Measurements from ENCODE around the gene ZMIZ1.
A peak's percentile ranks its signal among the peaks of the same experiment; 100 is the strongest.

Gene ZMIZ1

DNA sequence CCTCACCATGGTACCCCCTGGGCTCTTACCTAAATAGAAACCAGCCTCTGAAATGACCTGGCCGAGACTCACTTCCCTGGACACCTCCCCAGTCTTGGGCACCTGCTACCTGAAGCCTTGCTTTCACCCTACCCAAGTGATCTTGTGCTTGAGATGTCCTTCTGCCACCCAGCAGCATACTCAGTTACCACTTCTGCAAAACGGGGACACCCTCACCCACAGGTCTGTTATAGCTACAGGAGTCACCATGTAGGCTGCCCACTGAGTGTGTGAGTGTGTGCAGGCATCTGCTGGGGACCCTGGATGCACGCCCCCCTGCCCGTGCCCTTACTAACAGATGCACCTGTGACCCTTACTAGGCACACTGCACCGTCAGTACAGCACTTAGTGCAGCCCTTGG, 183.7 kb downstream of the ZMIZ1 start:
- H3K27ac ChIP-seq: peak overlapping the region in 1 of 21 experiments; percentile 95
- H3K4me3 ChIP-seq: no peak overlapping the region

DNA sequence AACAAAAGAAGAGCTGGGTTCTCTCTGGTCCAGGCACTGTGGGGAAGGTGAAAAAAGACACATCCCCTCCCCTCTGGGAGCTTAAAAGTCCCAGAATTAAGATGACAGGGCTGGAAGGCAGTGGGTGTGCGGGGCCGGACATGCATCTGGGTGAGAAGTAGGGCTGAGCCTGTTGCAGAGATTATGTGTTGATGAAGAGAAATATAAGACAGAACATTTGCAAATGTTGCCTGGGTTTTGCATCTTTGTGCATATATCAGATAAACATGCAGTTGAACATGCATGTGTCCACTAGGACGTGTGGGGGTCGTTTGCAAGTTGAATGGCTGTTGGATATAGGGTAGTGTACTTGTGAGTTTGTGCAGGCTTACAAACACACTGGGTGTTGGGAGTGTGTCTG, 184.2 kb downstream of the ZMIZ1 start:
- Histone ChIP-seq H3K27ac (peak overlapping the region in 1 of 21 experiments; percentile 28), H3K4me3 (no peak overlapping the region)

DNA sequence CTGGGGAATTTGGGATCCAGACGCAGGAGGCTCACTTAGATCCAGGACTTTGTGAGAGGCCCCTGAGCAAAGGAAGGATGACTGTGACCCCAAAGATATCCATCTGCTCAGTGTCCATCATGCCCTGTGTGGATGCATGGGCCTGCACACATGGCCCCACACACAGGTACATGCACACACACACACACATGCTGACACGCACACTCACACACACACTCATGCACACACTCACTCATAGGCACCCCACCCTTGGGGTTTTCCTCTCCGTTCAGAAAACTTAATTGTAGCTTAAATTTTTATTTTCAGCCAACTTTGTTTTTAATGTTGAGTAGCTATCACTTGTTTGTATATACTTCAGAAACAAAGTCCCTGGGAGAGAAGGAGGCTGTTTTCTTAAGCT, 184.9 kb downstream of the ZMIZ1 start:
- peak overlapping the region in 6 of 21 experiments; percentile 9 to 57 (median 39) for H3K27ac ChIP-seq

GRCh38 chr10:79254333-79255006, 185.7 kb downstream of the ZMIZ1 start:
- Histone ChIP-seq H3K27ac (peak overlapping the region in 7 of 21 experiments; percentile 10 to 57 (median 43)), H3K4me3 (no peak overlapping the region)

More for the DNA sequence above, 184.9 kb downstream of the ZMIZ1 start:
- no peak overlapping the region for H3K4me3 ChIP-seq

- Histone ChIP-seq H3K4me3 (no peak overlapping the region), H3K27ac (peak overlapping the region in 4 of 21 experiments; percentile 1 to 48 (median 23))
These were observed 186.3 kb downstream of the ZMIZ1 start for GRCh38 chr10:79255007-79255507.

- H3K27ac ChIP-seq: no peak overlapping the region
These were observed 187.6 kb downstream of the ZMIZ1 start for GRCh38 chr10:79256264-79256806.

GRCh38 chr10:79258894-79259293, 190.1 kb downstream of the ZMIZ1 start:
- peak overlapping the region in 1 of 21 experiments; percentile 16 for H3K27ac ChIP-seq
- H3K4me3 ChIP-seq: no peak overlapping the region

More at GRCh38 chr10:79256264-79256806, 187.6 kb downstream of the ZMIZ1 start:
- no peak overlapping the region for H3K4me3 ChIP-seq

- peak overlapping the region in 1 of 21 experiments; percentile 2 for H3K27ac ChIP-seq
These were observed 191.1 kb downstream of the ZMIZ1 start for GRCh38 chr10:79259834-79260233.

GRCh38 chr10:79260811-79261740, 192.3 kb downstream of the ZMIZ1 start:
- H3K27ac ChIP-seq: peak overlapping the region in 10 of 21 experiments; percentile 6 to 67 (median 30)
- no peak overlapping the region for H3K4me3 ChIP-seq

More at GRCh38 chr10:79259834-79260233, 191.1 kb downstream of the ZMIZ1 start:
- no peak overlapping the region for H3K4me3 ChIP-seq

GRCh38 chr10:79262131-79262530, 193.4 kb downstream of the ZMIZ1 start:
- H3K4me3 ChIP-seq: no peak overlapping the region
- H3K27ac ChIP-seq: peak overlapping the region in 2 of 21 experiments; percentile 28 to 67

DNA sequence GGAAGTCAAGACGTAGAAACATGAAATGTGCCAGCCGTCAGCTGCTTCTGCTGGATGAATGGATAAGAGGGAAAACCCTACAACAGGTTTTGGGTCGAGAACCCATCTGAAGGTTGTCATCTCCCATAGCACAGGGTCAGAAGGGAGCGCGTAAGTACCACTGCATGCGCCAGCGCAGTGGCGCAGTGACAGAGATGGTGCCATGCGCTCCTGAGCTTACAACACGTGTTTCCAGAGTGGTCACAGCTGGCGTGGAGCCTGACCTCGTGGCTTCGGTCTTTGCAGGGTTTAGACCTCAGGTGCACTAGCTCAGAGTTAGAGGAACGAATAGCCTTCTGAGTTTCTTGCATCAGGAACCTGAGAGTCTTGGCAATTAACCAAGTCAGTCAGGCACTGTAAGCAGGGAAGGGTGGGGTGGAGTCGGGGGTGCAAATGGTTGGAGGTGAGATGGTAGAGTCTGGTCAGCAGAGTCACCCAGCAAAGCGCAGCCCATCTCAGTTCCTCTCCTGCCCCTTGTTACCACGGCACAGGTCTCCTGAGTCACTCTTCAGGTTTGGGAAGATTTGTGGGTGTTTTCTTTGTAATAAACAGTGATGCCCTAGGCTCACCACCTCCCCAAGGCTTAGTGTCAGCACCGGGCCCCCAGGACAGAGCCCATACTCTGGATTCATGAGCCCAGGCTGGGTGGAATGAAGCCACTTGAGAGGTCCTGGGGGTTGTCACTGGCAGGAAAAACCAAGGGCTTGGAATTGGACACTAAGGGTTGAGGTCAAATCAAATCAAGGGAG, 194.4 kb downstream of the ZMIZ1 start:
- H3K27ac ChIP-seq: peak overlapping the region in 11 of 21 experiments; percentile 1 to 86 (median 69)
- H3K4me3 ChIP-seq: no peak overlapping the region

DNA sequence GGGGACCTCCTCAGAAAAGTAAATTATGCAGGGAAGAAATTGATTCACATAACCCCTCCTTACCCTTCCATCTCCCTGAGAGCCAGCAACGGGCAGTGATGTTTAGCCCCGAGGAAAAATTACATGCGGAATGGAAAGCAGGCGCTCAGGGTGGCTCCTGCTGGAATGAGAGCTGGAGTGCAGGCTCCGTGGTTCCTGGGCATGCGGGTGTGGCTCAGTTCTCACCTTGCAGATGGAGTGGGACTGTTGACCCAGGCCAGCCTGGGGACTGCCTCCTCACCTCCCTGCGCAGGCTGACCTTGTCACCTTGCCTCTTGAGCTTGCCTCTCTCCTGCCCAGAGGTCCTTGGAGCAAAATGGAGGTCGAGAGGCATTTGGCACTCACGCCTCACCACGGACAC, 195.2 kb downstream of the ZMIZ1 start:
- H3K27ac ChIP-seq: peak overlapping the region in 13 of 21 experiments; percentile 1 to 90 (median 78)
- H3K4me3 ChIP-seq: no peak overlapping the region

- Histone ChIP-seq H3K4me3 (no peak overlapping the region), H3K27ac (peak overlapping the region in 20 of 21 experiments; percentile 29 to 90 (median 80))
These were observed 196.2 kb downstream of the ZMIZ1 start for GRCh38 chr10:79264942-79265341.

- H3K4me3 ChIP-seq: no peak overlapping the region
- peak overlapping the region in 20 of 21 experiments; percentile 69 to 91 (median 81) for H3K27ac ChIP-seq
These were observed 197.3 kb downstream of the ZMIZ1 start for GRCh38 chr10:79266084-79266483.

DNA sequence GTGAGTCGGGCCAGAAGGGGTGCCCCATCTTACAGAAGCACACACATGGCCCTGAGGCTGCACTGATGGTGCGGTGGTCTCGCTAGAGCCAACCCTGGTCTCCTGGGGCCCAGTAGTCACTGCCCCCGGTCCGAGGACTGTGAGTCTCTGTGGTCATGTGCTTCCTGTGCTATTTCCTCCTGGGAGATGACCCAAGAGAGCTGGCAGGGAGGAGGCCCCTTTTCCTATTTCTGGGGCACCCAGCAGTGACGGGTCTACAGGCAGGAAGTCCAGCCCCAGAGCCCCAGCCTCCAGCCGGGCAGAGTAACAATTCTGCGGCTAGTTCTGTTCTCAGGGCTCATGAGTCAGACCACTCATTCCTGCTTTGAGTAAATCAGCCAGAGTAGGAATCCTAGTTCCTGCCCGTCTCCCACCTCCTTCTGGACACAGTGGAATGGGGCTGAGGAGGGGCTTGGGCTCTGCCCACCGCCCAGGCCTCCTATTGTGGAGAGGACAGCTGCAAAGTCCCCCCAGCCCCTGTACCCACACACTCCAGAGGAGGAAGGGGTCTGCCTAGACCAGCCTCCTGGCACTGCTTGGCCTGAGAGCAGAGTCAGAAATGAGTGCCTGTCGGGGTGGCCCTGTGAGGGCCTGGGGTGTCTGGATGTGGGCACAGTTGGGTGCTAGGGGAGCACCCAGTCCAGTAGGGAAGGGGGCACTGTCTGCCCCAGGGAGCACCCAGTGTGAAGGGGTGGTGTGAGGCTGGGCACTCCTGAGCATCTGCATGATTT, 198.0 kb downstream of the ZMIZ1 start:
- peak overlapping the region in 20 of 21 experiments; percentile 69 to 91 (median 81) for H3K27ac ChIP-seq
- H3K4me3 ChIP-seq: no peak overlapping the region

DNA sequence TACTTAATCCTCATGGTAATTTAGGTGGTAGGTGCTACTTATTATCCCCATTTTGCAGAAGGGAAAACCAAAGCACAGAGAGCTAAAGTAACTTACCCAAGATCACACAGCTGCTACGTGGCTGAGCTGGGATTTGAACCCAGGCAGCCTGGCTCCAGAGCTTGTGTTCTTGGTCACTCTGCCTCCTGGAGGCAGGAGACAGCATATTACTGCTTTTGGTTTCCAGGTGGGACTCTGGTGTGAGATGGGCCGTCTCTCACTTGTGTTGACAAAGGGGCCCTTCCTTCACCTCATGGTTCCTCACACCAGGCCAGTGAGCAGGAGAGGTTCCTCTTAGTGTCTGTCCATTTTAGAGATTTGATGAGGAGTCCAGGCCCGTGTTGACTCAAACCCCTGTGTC, 198.7 kb downstream of the ZMIZ1 start:
- Histone ChIP-seq H3K4me3 (no peak overlapping the region), H3K27ac (peak overlapping the region in 20 of 21 experiments; percentile 4 to 91 (median 81))

- Histone ChIP-seq H3K4me3 (no peak overlapping the region), H3K27ac (peak overlapping the region in 20 of 21 experiments; percentile 4 to 91 (median 81))
These were observed 199.4 kb downstream of the ZMIZ1 start for GRCh38 chr10:79268161-79268601.

DNA sequence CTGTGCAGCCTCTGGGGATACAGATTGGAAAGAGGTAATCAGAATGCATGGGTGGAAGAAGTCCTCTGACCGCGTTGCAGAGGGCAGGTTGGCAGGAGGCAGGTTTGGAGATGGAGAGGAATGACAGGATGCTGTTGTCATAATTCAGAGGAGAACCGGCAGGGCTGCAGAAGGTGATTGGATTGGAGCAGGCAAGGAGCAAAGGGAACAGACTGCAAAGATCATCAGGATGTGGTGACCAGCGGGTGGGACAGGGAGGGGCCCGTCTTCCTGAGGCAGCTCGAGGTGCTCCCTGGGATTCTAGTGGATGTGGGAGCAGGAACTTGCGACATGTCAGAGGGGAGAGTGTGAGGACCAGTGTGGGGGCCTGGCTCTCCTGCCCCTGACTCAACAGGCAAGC, 200.0 kb downstream of the ZMIZ1 start:
- no peak overlapping the region for H3K4me3 ChIP-seq
- H3K27ac ChIP-seq: peak overlapping the region in 11 of 21 experiments; percentile 39 to 91 (median 83)
